Activated naive CD4-positive, alpha-beta T cell treated with anti-CD3 and anti-CD28 coated beads, Interleukin-2, amount 50 U/mL, for 16 hours (primary cell): ENCODE results near the gene DIPK1B.

Experiments used
- DNase-seq: peaks from one replicate; pipeline ENCODE4 v3.0.0-alpha.2; 2020

The DIPK1B gene

GRCh38 chr9:136740971-136741882 is 28.9 kb downstream of the DIPK1B start:
- no peak for DNase-seq

DNA sequence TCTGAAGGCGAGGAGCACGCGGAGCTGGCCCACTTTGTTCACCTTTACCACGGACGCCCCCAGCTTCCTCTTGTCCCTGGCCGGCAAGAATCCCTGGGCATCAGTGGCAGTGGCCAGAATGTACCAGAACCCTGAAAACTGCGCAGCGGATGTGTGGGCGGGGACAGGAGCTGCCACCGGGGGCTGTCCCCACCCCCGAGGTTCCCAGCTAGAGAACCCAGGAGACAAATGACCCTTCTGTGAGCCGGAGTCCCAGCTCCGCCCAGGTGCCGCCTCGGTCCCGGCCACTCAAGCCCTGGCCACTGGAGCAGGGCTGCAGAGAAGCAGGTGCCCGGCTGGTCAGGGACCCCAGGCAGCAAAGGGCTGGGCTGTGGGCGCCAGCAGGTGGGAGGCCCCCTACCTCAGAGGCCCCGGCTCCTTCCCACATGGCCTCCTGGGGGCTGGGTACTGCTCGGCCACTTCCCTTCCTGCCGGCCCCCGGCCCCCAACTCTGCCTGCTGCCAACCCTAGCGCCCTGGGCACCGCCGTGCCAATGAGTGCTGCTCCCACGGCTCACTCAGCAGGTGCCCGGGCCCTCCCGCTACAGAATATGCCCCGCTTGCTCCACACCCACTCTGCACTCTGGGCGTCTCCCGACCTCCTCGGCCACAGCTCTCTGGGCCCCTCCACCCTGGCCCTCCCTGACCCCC is 29.7 kb downstream of the DIPK1B start:
- no peak for DNase-seq

GRCh38 chr9:136742591-136743391 is 30.4 kb downstream of the DIPK1B start, which contains the start of gene LCN10:
TSS of gene LCN10 (minus strand) at chr9:136742940. CDS start at chr9:136742903, 37 bp downstream.
- DNase-seq = no peak

DNA sequence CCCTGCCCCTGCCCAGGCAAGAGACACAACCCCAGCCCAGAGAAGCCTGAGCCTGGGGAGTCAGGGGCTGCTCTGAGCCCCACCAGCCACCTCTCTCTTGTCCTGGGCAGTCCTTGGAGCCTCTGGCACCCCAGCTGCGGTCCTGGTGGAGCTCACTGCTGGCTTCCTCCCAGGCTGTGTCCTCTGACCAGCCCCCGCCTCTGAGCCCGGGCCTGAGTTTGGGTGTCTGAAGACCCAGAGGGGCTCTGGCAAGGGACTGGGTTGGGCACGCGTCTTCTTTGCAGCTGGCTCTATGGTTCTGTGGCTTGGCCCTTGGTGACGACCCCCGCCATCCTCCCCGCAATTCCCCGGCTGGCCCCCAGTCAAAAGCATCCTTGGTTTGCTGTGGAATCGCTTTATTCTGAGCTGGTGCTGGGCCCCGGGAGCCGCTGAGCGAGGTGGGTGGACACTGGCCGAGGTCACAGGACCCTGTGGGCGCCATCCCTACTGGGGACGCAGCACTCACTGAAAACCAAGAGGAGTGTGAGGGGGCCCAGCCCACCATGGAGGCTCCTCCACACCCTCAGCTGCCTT is 31.4 kb downstream of the DIPK1B start:
- no peak for DNase-seq

GRCh38 chr9:136744773-136745172 is 32.4 kb downstream of the DIPK1B start:
- no peak for DNase-seq

DNA sequence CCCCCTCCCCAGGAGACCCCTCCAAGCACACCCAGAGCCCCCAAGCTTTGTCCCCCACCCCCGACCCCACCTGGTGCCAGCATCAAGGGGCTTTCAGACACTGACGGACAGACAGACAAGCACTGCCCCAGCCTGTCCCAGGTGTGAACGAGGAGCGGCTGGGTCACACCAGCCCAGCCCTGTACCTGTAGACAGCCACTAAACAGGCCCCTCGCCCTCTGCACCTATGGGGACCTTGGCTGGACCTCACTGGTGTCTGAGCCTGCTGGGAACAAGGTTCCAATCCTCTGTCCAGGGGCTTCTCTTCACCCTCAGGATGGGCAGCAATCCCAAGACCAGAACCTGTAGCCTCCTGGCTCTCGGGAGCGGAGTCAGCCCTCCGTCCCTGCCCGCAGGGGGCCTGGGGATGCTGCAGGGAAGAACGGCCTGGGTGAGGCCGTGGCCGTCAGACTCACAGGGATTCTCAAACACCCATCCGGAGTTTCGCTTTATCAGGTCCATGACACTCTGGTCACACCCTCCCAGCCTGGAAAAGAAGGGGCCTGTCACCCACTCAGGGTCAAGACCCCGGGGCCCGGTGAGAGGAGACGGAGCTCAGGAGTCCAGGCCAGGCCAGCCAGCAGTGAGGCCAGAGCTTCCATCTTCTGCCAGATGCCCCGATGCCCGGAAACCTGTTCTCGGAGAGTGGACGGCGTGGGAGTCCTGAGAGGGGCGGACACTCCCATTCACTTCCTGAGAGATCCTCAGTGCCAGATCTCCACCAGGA is 33.2 kb downstream of the DIPK1B start:
- no peak for DNase-seq

DNA sequence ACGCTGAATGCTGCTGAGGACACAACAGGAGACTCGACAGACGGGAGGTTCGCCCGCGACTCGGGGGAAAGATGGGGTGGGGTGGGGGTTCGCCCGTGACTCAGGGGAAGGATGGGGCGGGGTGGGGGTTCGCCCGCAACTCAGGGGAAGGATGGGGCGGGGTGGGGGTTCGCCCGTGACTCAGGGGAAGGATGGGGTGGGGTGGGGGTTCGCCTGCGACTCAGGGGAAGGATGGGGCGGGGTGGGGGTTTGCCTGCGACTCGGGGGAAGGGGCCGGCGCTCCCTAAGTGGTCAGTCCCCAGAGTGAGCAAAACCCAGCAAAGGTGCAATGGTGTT is 33.8 kb downstream of the DIPK1B start:
- no peak for DNase-seq

DNA sequence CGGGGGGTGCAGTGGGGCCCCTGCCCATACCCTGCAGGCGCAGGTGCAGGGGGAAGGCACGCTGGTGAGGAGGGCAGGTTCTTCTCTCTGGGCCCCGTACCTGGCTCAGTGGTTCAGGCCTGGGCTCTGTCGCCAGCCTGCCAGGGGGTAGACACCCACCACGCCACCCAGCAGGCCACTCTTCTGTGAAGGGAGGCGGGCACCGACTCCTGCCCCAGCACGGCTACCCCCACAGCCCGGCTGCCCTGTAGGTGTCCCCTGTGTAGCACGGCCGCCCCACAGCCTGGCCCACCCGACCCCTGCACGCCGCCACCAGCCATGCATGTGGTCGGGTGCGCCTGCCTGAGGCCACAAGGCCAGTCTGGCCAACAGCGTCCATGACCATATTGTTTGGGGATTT is 34.2 kb downstream of the DIPK1B start:
- no peak for DNase-seq

DNA sequence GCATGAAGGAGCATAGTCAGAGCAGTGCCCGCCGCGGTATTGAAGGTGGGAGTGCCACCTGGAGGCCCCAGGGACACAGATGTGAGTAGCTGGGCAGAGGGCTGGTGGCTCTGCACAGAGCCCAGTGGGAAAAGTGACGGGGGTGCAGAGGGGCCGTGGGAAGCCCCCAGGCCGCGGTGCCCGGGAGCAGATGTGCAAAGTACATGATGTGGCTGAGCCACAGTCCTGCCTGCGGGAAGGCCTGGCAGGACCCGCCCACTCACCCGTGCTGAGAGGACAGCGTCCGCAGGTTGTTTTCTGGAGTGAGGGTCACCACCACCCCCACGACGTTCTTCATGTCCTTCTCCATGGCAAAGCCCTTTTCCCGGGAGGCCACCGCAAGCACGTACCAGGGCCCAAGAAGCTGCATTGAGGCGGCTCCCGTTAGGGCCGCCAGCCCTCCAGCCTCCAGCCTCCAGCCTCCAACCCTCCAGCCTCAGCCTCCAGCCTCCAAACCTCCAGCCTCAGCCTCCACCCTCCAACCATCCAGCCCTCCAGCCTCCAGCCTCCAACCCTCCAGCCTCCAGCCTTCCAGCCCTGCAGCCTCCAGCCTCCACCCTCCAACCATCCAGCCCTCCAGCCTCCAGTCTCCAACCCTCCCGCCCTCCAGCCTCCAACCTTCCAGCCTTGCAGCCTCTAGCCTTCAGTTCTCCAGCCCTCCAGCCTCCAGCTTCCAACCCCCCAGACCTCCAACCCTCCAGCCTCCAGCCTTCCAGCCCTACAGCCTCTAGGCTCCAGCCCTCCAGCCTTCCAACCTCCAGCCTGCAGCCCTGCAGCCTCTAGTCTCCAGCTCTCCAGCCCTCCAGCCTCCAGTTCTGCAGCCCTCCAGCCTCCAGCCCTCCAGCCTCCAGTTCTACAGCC is 35.0 kb downstream of the DIPK1B start:
- no peak for DNase-seq

- no peak for DNase-seq
Measured at GRCh38 chr9:136748201-136748600, 35.8 kb downstream of the DIPK1B start, which contains the start of gene LCN6. TSS of gene LCN6 (minus strand) at chr9:136748525. CDS start at chr9:136748483, 42 bp downstream.

GRCh38 chr9:136748666-136749611 is 36.6 kb downstream of the DIPK1B start:
- no peak for DNase-seq

GRCh38 chr9:136750526-136750925 is 38.2 kb downstream of the DIPK1B start:
- DNase-seq = no peak

DNA sequence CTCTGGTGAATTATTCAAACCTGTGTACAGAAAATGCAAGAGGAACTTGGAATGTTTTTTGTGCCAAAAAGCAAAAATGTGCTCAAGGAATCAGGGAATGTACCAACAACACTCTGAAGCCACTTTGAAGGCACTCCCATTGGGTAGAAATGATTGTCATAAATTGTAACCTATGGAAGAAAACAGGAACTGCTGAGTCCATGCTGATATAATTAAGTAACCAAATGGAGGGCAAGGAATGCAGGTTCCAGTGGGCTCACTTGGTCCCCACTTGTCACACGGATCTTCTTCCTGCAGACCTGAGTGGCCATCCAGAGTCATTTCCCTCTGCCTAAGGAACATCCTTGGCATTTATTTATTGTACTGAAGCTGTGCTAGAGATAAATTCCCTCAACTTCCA is 38.9 kb downstream of the DIPK1B start:
- DNase-seq = no peak

DNA sequence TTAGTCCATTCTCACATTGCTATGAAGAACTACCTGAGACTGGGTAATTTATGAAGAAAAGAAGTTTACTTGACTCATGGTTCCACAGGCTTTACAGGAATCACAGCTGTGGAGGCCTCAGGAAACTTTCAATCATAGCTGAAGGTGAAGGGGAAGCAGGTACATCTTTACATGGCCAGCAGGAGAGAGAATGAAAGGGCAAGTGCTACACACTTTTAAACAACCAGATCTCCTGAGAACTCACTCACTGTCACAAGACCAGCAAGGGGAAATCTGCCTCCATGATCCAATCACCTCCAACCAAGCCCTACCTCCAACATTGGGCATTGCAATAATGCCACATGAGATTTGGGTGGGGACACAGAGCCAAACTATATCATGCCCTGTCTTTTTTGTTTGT is 39.4 kb downstream of the DIPK1B start:
- DNase-seq = no peak

- no peak for DNase-seq
Measured at GRCh38 chr9:136753371-136754058, 41.1 kb downstream of the DIPK1B start.

DNA sequence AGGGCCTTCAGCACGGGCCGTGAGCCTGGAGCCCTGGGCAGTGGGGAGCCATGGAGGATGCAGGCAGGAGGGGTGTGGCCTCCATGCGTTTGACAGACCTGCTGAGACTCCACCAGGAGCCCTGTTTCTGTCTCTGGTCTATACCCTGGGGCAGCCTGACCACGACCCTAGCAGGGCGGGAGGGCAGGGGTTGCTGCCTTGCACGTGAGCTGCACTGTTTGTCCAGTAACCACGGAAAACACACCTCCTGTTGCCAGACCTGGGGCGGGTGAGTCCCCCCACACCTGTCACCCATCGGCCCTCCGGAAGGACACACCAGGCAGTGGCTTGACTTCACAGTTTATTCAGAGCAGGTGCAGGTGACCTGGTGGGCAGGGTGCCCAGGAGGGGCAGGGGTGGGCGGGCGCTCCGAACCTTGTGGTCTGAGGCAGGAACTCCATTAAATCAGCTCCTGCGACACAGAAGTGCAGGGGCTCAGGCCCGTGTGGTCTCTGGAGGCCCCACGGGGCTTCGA is 41.7 kb downstream of the DIPK1B start:
- DNase-seq = no peak

DNA sequence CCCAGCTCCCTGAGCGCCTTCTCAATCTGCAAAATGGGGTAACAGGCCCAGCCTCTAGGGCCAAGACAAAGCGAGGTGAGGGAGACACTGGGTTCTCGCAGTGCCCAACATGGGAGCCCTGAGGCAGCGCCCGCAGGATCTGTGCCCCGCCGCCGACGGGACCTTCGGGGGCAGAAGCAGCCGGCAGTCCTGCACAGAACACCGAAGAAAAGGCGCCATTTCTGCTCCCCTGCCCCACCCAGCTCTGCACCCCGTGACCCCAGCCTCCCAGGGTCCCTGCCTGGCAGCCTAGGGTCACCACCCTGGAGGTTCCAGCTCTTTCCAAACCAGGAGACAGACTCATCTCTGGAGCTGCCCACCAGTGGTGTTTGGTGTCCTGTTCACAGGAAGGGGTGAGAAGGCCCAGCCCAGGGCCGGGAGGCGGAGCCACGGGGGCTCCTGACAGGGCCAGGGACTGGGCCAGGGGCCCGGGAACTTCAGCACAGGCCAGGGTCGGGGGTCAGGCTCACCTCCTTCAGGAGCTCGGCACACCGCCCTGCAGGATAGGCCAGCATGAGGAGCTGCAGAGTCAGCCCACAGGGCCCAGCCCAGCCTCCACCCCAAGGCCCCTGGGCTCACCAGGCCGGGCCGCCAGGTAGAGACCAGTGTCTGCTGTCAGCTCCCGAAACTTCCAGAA is 42.4 kb downstream of the DIPK1B start:
- no peak for DNase-seq
